Measurements from ENCODE around the gene CNTFR.

The CNTFR gene

GRCh38 chr9:34522091-34522887 lies 67.2 kb downstream of the CNTFR start:
- no peak for DNase-seq

GRCh38 chr9:34521406-34522045 lies 68.0 kb downstream of the CNTFR start:
- no peak for DNase-seq

GRCh38 chr9:34520505-34521385 lies 68.8 kb downstream of the CNTFR start:
- DNase-seq = no peak

- DNase-seq = no peak
Observed at GRCh38 chr9:34520096-34520495, 69.4 kb downstream of the CNTFR start.

- no peak for DNase-seq
Observed at GRCh38 chr9:34519321-34520020, 70.1 kb downstream of the CNTFR start.

GRCh38 chr9:34518896-34519295 lies 70.6 kb downstream of the CNTFR start:
- DNase-seq = no peak

GRCh38 chr9:34518110-34518616 lies 71.4 kb downstream of the CNTFR start:
- no peak for DNase-seq

GRCh38 chr9:34517185-34517584 lies 72.3 kb downstream of the CNTFR start:
- DNase-seq = no peak

GRCh38 chr9:34515959-34516358 lies 73.6 kb downstream of the CNTFR start:
- DNase-seq = no peak

GRCh38 chr9:34514816-34515215 lies 74.7 kb downstream of the CNTFR start:
- no peak for DNase-seq

GRCh38 chr9:34514401-34514800 lies 75.1 kb downstream of the CNTFR start:
- no peak for DNase-seq

- no peak for DNase-seq
Observed at GRCh38 chr9:34513567-34514214, 75.8 kb downstream of the CNTFR start.

- no peak for DNase-seq
Observed at GRCh38 chr9:34512131-34513078, 77.1 kb downstream of the CNTFR start.

GRCh38 chr9:34510497-34511468 lies 78.7 kb downstream of the CNTFR start:
- DNase-seq = no peak

GRCh38 chr9:34508951-34509350 lies 80.6 kb downstream of the CNTFR start:
- DNase-seq = no peak

GRCh38 chr9:34508463-34508862 lies 81.1 kb downstream of the CNTFR start:
- no peak for DNase-seq

- DNase-seq = no peak
Observed at GRCh38 chr9:34507966-34508365, 81.6 kb downstream of the CNTFR start.

GRCh38 chr9:34507556-34507955 lies 82.0 kb downstream of the CNTFR start:
- no peak for DNase-seq

- no peak for DNase-seq
Observed at GRCh38 chr9:34506623-34507022, 82.9 kb downstream of the CNTFR start.

All from CD4-positive, alpha-beta T cell treated with Interferon alpha-2 for 1 hour (primary cell).